ENCODE data around the gene OOSP2.

Gene OOSP2

GRCh38 chr11:60080535-60080934 is 40.3 kb downstream of the OOSP2 start:
- DNase-seq: no peak

- peak; percentile 75 for DNase-seq
Measured at GRCh38 chr11:60084631-60085273, 44.5 kb downstream of the OOSP2 start.

DNA sequence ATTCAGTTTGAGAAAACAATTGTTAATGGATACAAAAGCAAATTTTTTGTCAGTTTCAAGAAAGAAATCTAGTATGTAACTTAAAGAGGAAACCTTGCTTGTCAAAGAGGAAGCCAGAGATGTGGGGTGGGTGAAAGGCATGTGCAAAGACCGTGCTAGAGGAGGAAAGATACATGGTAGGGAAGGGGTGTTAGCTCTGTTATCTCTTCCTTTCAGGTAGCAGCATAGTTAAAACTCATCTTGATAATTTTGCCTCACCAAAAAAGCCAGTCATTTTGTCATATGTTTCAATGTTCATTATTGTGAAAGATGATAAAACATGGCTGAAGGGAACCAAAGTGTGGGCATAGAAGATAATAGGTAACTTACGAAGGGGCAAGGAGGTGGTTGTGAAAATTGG is 45.7 kb downstream of the OOSP2 start:
- no peak for DNase-seq

GRCh38 chr11:60087239-60087638 is 47.0 kb downstream of the OOSP2 start:
- no peak for DNase-seq

- DNase-seq: no peak
Measured at GRCh38 chr11:60088364-60088763, 48.2 kb downstream of the OOSP2 start, which contains the start of gene MS4A2. Gene MS4A2, plus strand, starts transcription at chr11:60088664. Its CDS starts 102 bp downstream, at chr11:60088766.

DNA sequence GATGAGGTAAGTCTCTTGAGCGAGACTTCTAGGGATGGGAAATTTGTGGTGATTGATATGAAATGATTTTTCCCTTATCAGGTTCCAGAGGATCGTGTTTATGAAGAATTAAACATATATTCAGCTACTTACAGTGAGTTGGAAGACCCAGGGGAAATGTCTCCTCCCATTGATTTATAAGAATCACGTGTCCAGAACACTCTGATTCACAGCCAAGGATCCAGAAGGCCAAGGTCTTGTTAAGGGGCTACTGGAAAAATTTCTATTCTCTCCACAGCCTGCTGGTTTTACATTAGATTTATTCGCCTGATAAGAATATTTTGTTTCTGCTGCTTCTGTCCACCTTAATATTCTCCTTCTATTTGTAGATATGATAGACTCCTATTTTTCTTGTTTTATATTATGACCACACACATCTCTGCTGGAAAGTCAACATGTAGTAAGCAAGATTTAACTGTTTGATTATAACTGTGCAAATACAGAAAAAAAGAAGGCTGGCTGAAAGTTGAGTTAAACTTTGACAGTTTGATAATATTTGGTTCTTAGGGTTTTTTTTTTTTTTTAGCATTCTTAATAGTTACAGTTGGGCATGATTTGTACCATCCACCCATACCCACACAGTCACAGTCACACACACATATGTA is 55.4 kb downstream of the OOSP2 start:
- no peak for DNase-seq

DNA sequence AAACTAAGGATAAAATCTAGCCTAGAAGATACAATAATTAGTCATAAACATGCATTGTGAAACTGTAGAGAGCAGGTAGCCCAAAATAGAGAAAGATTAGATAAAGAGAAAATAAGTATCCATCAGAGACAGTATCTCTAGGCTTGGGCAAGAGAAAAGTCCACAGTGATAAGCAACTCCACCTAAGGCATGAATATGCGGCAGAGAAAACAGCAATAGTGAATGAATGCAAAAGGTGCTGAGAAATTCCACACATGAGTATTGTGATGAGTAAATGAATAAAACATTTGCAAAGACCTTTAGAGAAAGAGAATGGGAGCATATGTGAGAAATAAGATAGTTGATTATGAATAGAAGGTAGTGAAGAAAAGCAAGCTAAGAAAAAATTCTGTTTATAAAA is 57.0 kb downstream of the OOSP2 start:
- DNase-seq: no peak
